DMS153 treated with DMSO at 0.1 percent for 48 hours (cell line): ENCODE results near the gene NUP205.

Experiments used
- DNase-seq: peaks from one replicate; lab custom pipeline; 2025; ENCODE audit not compliant: unreplicated experiment; lab: John Stamatoyannopoulos, UW

NUP205 gene

GRCh38 chr7:135557455-135558336 is at the start of gene NUP205:
NUP205 (plus strand) TSS chr7:135557917; CDS start chr7:135557945, 28 bp downstream.
- DNase-seq: peak; percentile 78

DNA sequence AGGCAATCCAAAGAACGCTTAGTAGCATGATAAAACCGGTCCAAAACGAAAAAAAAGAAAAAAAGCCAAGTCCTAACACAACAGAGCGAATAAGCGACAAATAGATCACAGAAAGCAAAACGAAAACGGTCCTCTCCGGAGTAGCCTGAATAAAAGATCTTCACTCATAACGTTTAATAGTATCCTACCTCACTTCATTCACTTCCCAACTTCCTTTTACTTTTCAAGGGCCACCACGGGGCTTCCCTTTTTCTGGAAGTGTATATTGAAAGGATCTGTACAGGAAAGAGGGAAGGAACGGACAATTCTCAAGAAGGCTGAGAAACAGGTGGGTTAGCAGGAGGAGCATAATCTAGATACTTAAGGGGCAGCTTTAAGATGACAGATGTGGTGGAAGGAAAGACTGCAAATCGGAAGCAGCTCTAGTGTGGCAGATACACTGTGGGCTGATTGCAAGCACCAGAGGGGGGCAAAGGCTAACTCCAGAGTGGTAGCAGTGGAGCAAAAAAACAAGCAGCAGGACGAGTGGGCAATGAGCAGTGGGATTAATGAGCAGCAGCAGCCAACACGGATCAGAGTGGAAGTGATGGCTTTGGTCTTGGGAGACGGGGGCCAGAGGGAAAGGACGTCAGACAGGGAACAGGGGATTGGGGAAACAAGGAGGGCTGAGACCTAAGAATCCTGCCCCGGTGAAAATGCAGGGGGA is 48.7 kb upstream of the NUP205 start:
- DNase-seq: no peak

DNA sequence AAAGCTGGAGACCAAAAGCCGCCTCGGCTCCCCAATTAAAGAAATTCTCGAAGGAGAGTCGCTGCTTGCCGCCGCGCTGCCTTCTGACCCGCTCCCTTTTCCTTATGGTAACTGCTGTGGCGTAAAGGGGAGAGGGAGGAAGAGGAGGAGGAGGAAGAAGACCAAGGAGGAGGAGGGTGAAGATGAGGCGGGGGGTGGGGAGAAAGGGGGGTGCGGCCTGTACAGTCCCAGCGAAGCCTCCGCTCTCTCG is 48.2 kb upstream of the NUP205 start:
- DNase-seq: no peak

DNA sequence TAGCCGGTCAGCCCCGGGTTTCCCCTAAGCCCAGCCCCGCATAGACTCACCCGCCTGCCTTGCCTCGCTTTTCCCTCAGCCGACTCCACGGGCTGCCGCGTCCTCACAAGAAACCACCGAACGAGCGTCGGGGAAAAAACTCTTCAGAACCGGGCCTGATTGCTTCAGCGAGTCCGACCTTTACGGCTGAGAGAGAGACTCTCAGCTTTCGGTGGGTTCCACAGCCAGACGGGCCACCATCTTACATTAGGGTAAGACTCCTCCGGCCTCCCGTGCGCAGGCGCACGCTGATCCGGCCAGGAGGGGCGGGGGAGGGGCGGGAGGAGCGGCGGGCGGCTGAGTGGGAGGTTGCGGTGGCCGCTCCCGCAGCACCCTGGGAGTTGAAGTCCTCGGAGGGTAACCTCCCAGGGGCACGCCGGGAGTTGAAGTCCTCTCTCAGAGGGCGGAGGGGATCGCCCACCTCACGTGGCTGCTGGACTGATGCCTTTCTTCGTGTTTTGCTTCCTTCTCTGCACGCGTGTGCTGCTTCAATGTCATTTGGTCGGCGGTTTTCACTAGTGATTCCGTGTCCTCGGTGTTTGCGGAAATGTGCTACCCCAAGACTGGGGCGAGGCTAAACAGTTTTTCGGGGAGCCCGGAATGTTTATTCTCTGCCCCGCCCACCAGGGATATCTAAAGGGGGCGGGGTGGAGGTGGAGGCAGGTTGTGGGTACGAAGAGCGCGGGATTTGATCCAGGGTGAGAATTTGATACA is 47.7 kb upstream of the NUP205 start, which contains the start of gene CNOT4:
TSS of gene CNOT4 (minus strand) at position 264 of the 753 bp plus-strand sequence. CDS start 71,771 bp downstream, outside the sequence.
- peak; percentile 88 for DNase-seq

GRCh38 chr7:135510592-135511183 is 47.0 kb upstream of the NUP205 start:
- no peak for DNase-seq

DNA sequence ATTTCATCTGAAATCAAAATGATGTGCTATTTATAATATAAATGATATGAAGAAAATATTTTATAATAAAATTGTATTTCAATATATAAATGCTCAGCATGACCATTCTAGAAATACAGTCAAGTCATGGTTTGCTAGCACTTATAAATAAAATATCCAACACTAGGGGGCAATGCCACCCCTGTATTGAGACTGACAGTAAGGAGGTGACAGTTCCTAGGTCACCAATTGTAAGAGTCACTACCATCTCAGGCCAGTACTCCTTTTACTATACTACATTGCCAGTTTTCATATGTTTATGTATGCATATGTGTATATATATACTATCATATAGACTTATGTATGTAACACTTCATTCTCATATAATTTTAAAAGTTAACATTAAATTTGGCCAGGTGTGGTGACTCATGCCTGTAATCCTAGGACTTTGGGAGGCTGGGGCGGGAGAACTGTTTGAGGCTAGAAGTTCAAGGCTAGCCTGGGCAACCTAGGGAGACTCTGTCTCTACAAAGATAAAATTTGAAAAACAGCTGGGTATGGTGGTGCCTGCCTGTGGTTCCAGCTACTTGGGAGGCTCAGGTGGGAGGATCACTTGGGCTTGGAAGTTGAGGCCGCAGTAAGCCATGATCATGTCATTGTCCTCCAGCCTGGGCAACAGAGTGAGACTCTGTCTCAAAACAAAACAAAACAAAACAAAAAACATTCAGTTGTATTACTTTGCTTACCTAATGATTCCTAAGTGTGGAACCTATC is 45.4 kb upstream of the NUP205 start:
- peak; percentile 76 for DNase-seq

DNA sequence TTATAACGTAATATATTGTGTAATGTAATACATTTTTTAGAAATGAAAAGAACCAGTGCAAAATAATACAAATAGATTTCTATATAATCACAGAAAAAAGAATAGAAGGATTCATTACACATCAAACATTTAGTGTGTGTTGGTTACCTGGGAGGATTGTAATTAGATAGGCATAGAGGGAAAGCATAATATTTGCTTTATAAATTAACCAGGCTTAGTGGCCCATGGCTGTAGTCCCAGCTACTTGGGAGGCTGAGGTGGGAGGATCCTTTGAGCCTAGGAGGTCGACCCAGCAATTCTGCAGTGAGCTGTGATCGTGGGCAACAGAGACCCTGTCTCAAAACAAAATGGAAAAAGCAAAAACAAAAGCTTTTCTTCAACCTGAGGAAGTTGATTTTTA is 42.9 kb upstream of the NUP205 start:
- DNase-seq: no peak

DNA sequence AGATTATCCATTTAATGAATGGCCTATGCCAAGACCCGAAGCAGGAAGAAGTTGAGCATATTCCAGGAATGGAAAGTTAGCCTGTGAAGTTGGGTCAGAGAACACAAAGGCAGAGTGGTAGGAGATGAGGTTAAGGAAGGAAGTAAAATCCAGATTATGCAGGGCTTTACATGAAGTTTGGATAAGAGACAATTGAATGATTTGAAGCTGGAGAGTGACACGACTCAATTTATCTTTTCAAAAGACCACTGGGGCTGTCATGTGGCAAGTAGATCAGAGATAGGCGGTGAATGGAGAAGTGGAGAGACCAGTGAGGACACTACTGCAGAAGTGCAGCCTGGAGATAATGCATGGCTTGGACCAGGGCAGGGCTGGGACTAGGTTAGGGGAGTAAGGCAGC is 40.7 kb upstream of the NUP205 start:
- DNase-seq: no peak

DNA sequence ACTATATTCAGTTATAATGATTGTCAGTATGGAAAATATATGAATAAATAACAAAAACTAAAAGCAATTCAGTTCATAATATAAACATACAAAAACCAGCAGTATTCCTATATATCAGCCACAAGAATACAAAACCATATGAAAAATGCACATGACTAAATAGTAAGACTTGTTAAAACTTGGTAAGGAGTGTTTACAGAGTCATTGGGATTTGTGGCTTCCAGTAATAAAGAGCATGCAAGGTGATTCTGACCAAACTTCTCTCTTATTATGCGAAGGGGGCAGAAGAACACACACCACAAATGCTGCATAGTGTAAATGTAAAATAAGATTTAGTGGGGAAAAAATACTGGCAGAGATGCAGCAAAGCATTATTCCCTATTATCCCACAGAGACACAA is 39.0 kb upstream of the NUP205 start:
- no peak for DNase-seq

DNA sequence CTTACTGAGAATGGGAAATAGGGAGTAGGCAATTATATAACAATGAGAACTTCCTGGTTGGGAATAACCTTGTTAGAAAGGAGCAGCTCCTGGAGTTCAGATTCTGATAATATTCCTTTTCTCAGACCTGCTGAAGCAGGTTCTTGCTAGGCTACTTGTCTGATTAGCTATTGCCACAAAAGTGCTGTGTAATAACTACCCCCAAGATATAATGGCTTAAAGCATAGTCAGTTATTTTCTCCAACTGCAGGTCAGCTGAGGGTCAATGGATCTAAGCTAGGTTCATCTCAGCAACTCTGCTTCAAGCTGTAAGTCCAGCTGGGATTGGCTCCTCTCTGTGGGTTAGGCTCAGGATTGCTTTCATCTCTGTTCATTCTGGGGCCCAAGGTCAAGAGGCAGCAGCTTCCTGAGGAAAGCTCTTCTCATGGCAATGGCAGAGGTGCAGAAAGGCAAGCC is 38.5 kb upstream of the NUP205 start:
- no peak for DNase-seq

DNA sequence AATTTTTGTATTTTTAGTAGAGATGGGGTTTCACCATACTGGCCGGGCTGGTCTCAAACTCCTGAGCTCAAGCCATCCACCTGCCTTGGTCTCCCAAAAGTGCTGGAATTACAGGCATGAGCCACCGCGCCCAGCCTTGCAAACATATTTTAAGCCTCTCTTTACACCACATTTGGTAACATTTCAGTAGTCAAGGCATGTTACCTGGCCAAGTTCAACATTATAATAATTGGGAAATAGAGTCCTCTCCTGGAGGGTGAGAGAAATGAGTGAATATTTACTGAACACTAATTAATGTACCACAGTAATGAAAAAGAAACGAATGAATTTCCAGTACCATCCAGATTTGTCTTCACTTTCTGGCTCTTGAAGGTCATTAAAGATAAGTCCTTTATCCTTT is 37.8 kb upstream of the NUP205 start:
- no peak for DNase-seq

DNA sequence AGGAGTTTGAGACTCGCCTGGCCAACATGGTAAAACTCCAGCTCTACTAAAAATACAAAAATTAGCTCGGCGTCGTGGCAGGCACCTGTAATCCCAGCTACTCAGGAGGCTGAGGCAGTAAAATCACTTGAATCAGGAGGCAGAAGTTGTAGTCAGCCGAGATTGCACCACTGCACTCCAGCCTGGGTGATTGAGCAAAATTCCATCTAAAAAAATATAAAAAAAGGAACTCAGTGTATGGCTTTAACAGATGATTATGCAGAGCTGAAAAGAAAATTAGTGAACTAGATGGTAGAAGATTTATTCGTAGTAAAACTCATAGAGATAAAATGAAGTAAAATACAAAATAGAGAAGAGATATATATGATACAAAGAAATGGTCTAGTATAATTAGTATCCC is 35.2 kb upstream of the NUP205 start:
- no peak for DNase-seq

- DNase-seq: no peak
These were observed 34.6 kb upstream of the NUP205 start for GRCh38 chr7:135523146-135523545.

GRCh38 chr7:135525426-135525825 is 32.3 kb upstream of the NUP205 start:
- DNase-seq: no peak

- no peak for DNase-seq
These were observed 30.7 kb upstream of the NUP205 start for GRCh38 chr7:135527025-135527424.

DNA sequence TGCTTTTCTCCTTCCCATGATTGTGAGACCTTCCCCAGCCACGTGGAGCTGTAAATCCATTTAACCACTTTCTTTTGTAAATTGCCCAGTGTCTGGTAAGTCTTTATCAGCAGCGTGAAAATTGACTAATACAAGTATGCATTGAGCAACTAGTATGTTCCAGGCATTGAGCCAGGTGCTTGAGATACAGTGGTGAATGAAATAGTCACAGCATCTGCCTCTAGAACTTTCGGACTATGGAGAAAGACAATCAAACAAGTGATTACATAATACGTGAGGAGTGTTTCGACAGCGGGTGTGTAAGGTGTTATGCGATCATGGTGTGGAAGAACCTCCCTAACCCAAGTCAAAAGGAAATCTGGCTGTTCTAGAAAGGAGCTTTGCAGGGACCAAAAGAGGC is 21.6 kb upstream of the NUP205 start:
- no peak for DNase-seq

DNA sequence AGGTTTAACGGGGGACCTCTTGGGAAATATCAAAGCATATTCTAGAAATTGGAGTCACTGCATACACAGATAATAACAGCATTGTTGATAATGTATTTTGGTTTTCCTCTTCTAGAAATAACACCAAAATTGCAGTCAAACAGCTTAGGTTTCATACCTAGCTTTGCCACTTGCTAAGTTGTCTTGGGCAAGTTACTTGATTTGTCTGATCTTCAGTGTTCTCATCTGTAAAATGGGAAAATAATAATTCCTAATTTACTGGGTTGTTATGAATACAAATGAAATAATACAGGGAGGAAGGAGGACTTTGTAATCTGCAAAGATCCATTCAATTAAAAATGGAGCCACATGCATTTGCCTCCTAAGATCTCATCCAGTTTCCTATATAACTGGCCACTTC is 20.3 kb upstream of the NUP205 start:
- no peak for DNase-seq

DNA sequence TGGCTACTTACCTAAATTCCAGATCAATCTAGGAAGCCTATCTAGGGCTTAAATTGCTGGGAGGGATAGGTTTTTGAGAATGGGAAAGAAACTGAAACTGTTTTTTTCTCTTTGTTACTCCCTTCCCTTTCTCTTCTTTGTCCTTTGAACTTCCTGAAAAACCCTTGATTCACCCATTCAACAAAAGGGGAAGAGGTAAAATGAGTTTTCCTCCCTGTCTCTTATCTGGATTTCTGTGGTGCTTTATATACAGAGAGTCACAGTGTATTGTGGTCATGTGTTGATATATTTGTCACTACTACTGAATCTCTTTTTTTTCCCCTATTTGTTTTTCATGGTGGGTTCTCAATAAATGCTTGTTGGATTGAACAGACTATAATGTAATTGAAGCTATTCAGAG is 19.8 kb upstream of the NUP205 start:
- no peak for DNase-seq

DNA sequence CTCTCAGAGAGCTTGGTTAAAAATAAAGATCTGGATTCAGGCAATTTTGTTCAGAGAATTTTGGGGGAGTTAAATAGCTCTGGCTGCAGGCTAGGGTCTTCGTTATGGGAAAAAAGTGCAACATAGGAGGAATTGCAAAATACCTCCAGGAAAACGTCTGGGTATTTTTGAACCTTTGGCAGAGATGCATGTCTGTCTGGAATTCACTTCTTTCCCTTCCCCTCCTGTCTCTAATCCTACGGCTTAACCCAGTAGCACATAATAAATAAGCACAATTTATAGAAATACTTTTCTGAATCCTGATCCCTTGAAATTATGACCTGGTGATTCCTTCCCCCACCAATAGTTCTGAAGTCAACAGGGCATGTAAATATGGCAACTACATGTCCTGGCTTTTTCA is 19.3 kb upstream of the NUP205 start:
- no peak for DNase-seq

- DNase-seq: no peak
These were observed 18.1 kb upstream of the NUP205 start for GRCh38 chr7:135539629-135540028.

DNA sequence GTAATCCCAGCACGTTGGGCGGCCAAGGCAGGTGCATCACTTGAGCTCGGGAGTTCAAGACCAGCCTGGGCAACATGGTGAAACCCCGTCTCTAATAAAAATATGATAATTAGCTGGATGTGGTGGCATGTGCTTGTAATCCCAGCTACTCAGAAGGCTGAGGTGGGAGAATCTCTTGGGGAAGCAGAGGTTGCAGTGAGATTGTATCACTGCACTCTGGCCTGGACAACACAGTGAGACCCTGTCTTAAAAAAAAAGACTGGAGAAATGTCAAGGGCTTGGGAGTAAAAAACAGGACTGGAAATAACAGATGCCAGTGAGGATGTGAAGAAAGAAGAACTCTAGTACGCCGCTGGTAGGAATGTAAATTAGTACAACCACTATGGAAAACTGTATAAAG is 16.7 kb upstream of the NUP205 start:
- DNase-seq: no peak
